B cell (primary cell): ENCODE results near the gene UHRF2. TPM values are rescaled to one million over a fixed set of nuclear protein-coding genes. Genes with fewer than 3 reads are reported as not detected.

ENCODE experiments used
- ATAC-seq: fragments of 200-7000 bp; cut with Tn5 transposase; one replicate; pipeline ENCODE4 v1.10.0; 2021; ENCODE audit warnings: low read depth, mild to moderate bottlenecking, moderate number of reproducible peaks, moderate library complexity
- CTCF ChIA-PET: fragments of 350-600 bp; sonication (Branson Sonifier 250); formaldehyde crosslinking; loops from one replicate; lab custom pipeline; 2021; ENCODE audit warnings: antibody characterized with exemption, inconsistent platforms; lab: Charles Lee
- POLR2A ChIA-PET: fragments of 350-600 bp; sonication (Branson Sonifier 250); formaldehyde crosslinking; loops from one replicate; lab custom pipeline; 2021; ENCODE audit warnings: antibody characterized with exemption; lab: Charles Lee
- DNase-seq: peaks from one replicate; pipeline ENCODE4 v3.0.0; 2013
- H2AFZ ChIP-seq: 2 replicates; pipeline ENCODE4 v1.6.1; 2012; ENCODE audit warnings: mild to moderate bottlenecking, low read depth, low read length; ENCODE audit not compliant: insufficient read depth, poor library complexity, severe bottlenecking
- H3K27ac ChIP-seq, 2 donors: 1 replicate in 1 of 2; 2 replicates in 1 of 2; pipeline ENCODE4 v1.5.1; 2012 to 2013; ENCODE audit warnings: low read length in 2 of 2, mild to moderate bottlenecking in 2 of 2, moderate library complexity in 1 of 2
- H3K27me3 ChIP-seq, 4 experiments: fragments of 200-600 bp in 1 of 4; sonication (generic) in 1 of 4; replicated peaks in 1 of 4; 1 replicate in 2 of 4; 2 replicates in 2 of 4; pipeline versions ENCODE4 v1.6.1 to v1.7.0; 2013 to 2016; ENCODE audit warnings: low read length in 3 of 4, mild to moderate bottlenecking in 2 of 4, mixed read lengths in 1 of 4, moderate library complexity in 1 of 4; ENCODE audit not compliant: insufficient read depth in 4 of 4, control insufficient read depth in 3 of 4; ENCODE audit errors: control extremely low read depth in 1 of 4
- H3K36me3 ChIP-seq, 2 experiments: replicated peaks in 1 of 2; 1 replicate in 1 of 2; 2 replicates in 1 of 2; pipeline versions ENCODE4 v1.6.1 to v1.7.1; 2013; ENCODE audit warnings: low read length in 1 of 2; ENCODE audit not compliant: insufficient read depth in 2 of 2, control insufficient read depth in 1 of 2; ENCODE audit errors: control extremely low read depth in 1 of 2, extremely low read depth in 1 of 2
- H3K4me1 ChIP-seq, 2 donors: fragments of 200-600 bp in 1 of 2; sonication (generic) in 1 of 2; 1 replicate in 1 of 2; 2 replicates in 1 of 2; pipeline versions ENCODE4 v1.5.1 to v1.6.1; 2013 to 2017; ENCODE audit warnings: low read length in 2 of 2; ENCODE audit not compliant: control insufficient read depth in 2 of 2, insufficient read depth in 2 of 2
- H3K4me2 ChIP-seq: replicated peaks from 2 replicates; pipeline ENCODE3; 2012; ENCODE audit warnings: mild to moderate bottlenecking, low read depth, low read length; ENCODE audit not compliant: poor library complexity, severe bottlenecking
- H3K4me3 ChIP-seq, 5 experiments: fragments of 200-600 bp in 1 of 5; sonication (generic) in 1 of 5; 1 replicate in 3 of 5; 2 replicates in 2 of 5; pipeline versions ENCODE4 v1.5.1 to v1.7.0; 2011 to 2016; ENCODE audit warnings: low read length in 4 of 5, mild to moderate bottlenecking in 4 of 5, low read depth in 2 of 5, control low read depth in 1 of 5, moderate library complexity in 1 of 5; ENCODE audit not compliant: insufficient read depth in 1 of 5; ENCODE audit errors: control extremely low read depth in 1 of 5, extremely low read depth in 1 of 5
- H3K79me2 ChIP-seq: fragments of 200-600 bp; sonication (generic); one replicate; pipeline ENCODE4 v1.6.0; 2016; ENCODE audit warnings: low read length; ENCODE audit not compliant: control insufficient read depth, insufficient read depth
- H3K9ac ChIP-seq: fragments of 200-600 bp; sonication (generic); 2 replicates; pipeline ENCODE4 v1.6.1; 2017; ENCODE audit warnings: mild to moderate bottlenecking, low read length, moderate library complexity
- H3K9me3 ChIP-seq, 3 donors: one replicate each; pipeline versions ENCODE4 v1.6.1 to v1.7.1; 2013; ENCODE audit warnings: low read length in 2 of 3; ENCODE audit not compliant: control insufficient read depth in 2 of 3, insufficient read depth in 1 of 3; ENCODE audit errors: control extremely low read depth in 1 of 3
- H4K20me1 ChIP-seq: 2 replicates; pipeline ENCODE4 v1.6.0; 2012; ENCODE audit warnings: mild to moderate bottlenecking, low read length; ENCODE audit not compliant: insufficient read depth, control insufficient read depth, poor library complexity, severe bottlenecking
- H3K27ac Mint-ChIP-seq: one replicate; pipeline ENCODE4 v1.8.0; 2021; ENCODE audit warnings: mixed read lengths
- H3K27me3 Mint-ChIP-seq: one replicate; pipeline ENCODE4 v1.8.0; 2021; ENCODE audit warnings: mixed read lengths
- H3K4me1 Mint-ChIP-seq: one replicate; pipeline ENCODE4 v1.8.0; 2021; ENCODE audit warnings: mixed read lengths
- H3K4me3 Mint-ChIP-seq: one replicate; pipeline ENCODE4 v1.8.0; 2021; ENCODE audit warnings: mixed read lengths
- H3K9me3 Mint-ChIP-seq: one replicate; pipeline ENCODE4 v1.8.0; 2022; ENCODE audit warnings: mixed read lengths; ENCODE audit not compliant: insufficient read depth
- EZH2 ChIP-seq: IDR thresholded peaks from 2 replicates; pipeline ENCODE4 v1.6.1; 2012; ENCODE audit warnings: borderline replicate concordance, low read depth, mild to moderate bottlenecking, moderate library complexity, low read length; ENCODE audit not compliant: insufficient read depth, poor library complexity, severe bottlenecking
- WGBS: methylation state at CpG from one replicate; pipeline ENCODE4 v1.1.5; 2013; ENCODE audit warnings: missing lambda C conversion rate; ENCODE audit not compliant: insufficient coverage; 5-methylcytosine and 5-hydroxymethylcytosine counted together
- intact Hi-C: fragments of 100-400 bp; cut with micrococcal nuclease; formaldehyde crosslinking; loops from one replicate; pipeline ENCODE4 v1.10.0; 2022
- polyA plus RNA-seq: library from polyadenylated mRNA; depleted of rRNA; stranded (reverse); fragments of >200 nt; gene quantifications from 2 replicates; pipeline ENCODE4 v1.2.3, GENCODE V29; 2012
- total RNA-seq, 2 donors: library from RNA; stranded (reverse); fragments of 120-200 nt in 1 of 2; gene quantifications; 1 replicate in 1 of 2; 2 replicates in 1 of 2; pipeline versions ENCODE4 v1.2.3 to v1.2.4, GENCODE V29; 2013 to 2022
- TF ChIP-seq, protein P1 (sequence below): fragments of 200-600 bp; IDR thresholded peaks from one replicate; pipeline ENCODE4 v1.8.0; 2022; ENCODE audit warnings: antibody characterized with exemption, mild to moderate bottlenecking

UHRF2 gene
- total and polyA plus RNA-seq, 2 donors (not counting 1 experiment from before 2014, with no cell fraction given), result 85.6 to 153 TPM

DNA sequence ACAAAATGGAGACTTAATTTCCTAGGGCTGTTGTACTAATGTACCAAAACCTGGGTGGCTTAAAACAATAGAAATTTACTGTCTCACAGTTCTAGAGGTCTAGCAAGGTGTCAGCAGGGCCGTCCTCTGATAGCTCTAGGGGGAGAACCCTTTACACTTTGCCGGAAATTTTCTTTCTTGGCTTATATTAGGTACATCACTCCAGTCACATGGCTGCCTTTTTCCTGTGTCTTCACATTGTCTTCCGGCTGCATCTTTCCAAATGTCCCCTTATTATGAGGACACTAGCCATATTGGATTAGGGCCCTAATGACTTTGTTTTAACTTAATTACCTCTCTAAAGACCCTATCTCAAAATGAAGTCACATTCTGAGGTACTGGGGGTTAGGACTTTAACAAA is 5.8 kb downstream of the UHRF2 start:
- intact Hi-C loops, result loop anchor here (5.0 to 10.0 kb wide), 3 partner anchors 34 to 1556 kb away; partner anchors contain the start of gene JAK2
- Histone ChIP-seq H2AFZ (no peak overlapping the region), H3K9me3 (peaks cover 0 to 5% (median 0%) of the 10 kb centered on the region in 3 donors), H3K27me3 (no peaks in the 10 kb centered on the region), H3K4me2 (peak overlapping the region; percentile 57), H3K4me3 (no peak overlapping the region), H3K79me2 (peaks cover 100% of the 10 kb centered on the region), H3K9ac (no peak overlapping the region), H4K20me1 (peaks cover 83% of the 10 kb centered on the region), H3K4me1 (peaks cover 42 to 55% of the 10 kb centered on the region in 2 donors), H3K27ac (peak overlapping the region in 1 of 2 donors; percentile 7), H3K36me3 (peaks cover 5 to 16% of the 10 kb centered on the region in 2 experiments)
- ATAC-seq (no peak), DNase-seq (no peak)
- Mint-ChIP-seq H3K9me3 (no peaks in the 10 kb centered on the region), H3K4me3 (peak overlapping the region; percentile 32), H3K4me1 (peaks cover 64% of the 10 kb centered on the region), H3K27ac (no peak overlapping the region), H3K27me3 (no peaks in the 10 kb centered on the region)
- CTCF ChIA-PET, result interaction anchor here (1.1 kb wide), 1 partner anchor 150 kb away, joined by 3 read pairs; no protein-coding TSS in a partner anchor
- 60% methylated on average over 1 of the region's 3 CpGs for whole genome bisulfite sequencing
- TF ChIP-seq, protein P1, sequence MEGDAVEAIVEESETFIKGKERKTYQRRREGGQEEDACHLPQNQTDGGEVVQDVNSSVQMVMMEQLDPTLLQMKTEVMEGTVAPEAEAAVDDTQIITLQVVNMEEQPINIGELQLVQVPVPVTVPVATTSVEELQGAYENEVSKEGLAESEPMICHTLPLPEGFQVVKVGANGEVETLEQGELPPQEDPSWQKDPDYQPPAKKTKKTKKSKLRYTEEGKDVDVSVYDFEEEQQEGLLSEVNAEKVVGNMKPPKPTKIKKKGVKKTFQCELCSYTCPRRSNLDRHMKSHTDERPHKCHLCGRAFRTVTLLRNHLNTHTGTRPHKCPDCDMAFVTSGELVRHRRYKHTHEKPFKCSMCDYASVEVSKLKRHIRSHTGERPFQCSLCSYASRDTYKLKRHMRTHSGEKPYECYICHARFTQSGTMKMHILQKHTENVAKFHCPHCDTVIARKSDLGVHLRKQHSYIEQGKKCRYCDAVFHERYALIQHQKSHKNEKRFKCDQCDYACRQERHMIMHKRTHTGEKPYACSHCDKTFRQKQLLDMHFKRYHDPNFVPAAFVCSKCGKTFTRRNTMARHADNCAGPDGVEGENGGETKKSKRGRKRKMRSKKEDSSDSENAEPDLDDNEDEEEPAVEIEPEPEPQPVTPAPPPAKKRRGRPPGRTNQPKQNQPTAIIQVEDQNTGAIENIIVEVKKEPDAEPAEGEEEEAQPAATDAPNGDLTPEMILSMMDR, result no peak
- POLR2A ChIA-PET, result no interaction called here

- intact Hi-C loops, result loop anchor here (1.0 kb wide), 1 partner anchor 11 kb away; no protein-coding TSS in a partner anchor
- no peak overlapping the region for H3K9ac ChIP-seq
- H3K9me3 ChIP-seq, result peaks cover 0 to 5% (median 0%) of the 10 kb centered on the region in 3 donors
- H3K27me3 Mint-ChIP-seq, result no peaks in the 10 kb centered on the region
- no peak overlapping the region for H2AFZ ChIP-seq
- POLR2A ChIA-PET, result no interaction called here
- H3K9me3 Mint-ChIP-seq, result no peaks in the 10 kb centered on the region
- H4K20me1 ChIP-seq, result peaks cover 83% of the 10 kb centered on the region
- no peak overlapping the region for H3K4me2 ChIP-seq
- peak overlapping the region in 1 of 2 donors; percentile 9 for H3K27ac ChIP-seq
- no peak overlapping the region for H3K27ac Mint-ChIP-seq
- TF ChIP-seq, protein P1, result no peak
- no peak for TF ChIP-seq EZH2
- peaks cover 13 to 25% of the 10 kb centered on the region in 2 experiments for H3K36me3 ChIP-seq
- ATAC-seq (no peak), DNase-seq (no peak)
- H3K4me1 ChIP-seq, result peaks cover 19 to 30% of the 10 kb centered on the region in 2 donors
- no peaks in the 10 kb centered on the region for H3K27me3 ChIP-seq
- WGBS, result no CpG with 5 or more reads among the region's 1 CpG
- H3K79me2 ChIP-seq, result peaks cover 100% of the 10 kb centered on the region
- CTCF ChIA-PET, result interaction anchor here (1.2 kb wide), 1 partner anchor 69 kb away, joined by 3 read pairs; no protein-coding TSS in a partner anchor
- H3K4me3 Mint-ChIP-seq, result no peak overlapping the region
- no peak overlapping the region for H3K4me3 ChIP-seq
- H3K4me1 Mint-ChIP-seq, result peaks cover 61% of the 10 kb centered on the region
These were observed 11.9 kb downstream of the UHRF2 start for GRCh38 chr9:6424940-6425339.
